Endothelial cell of umbilical vein (primary cell): ENCODE measurements around the gene NXPE1. TPM values are rescaled to one million over a fixed set of nuclear protein-coding genes. Genes with fewer than 3 reads are reported as not detected.

Experiments used
- BruUV-seq: library from RNA; stranded (reverse); fragments of 400-500 nt; replicated peaks from 2 replicates; lab custom pipeline; 2021; lab: Mats Ljungman, UMichigan
- CTCF ChIA-PET: fragments of 300-600, 350-600 bp; sonication (Branson Sonifier 250); formaldehyde crosslinking; loops from one replicate; lab custom pipeline; 2021; ENCODE audit warnings: antibody characterized with exemption, inconsistent platforms; lab: Charles Lee
- POLR2A ChIA-PET: fragments of 300-600, 350-600 bp; sonication (Branson Sonifier 250); formaldehyde crosslinking; loops from one replicate; lab custom pipeline; 2021; ENCODE audit warnings: antibody characterized with exemption, inconsistent platforms; lab: Charles Lee
- DNase-seq: peaks from one replicate; pipeline ENCODE4 v3.0.0-alpha.2; 2011; ENCODE audit warnings: low read depth, low spot score
- FAIRE-seq: peaks from 2 replicates; lab custom pipeline; 2011; peaks lifted over from hg19 to GRCh38; lab: Jason Lieb, UNC
- H2AFZ ChIP-seq: 2 replicates; pipeline ENCODE4 v1.6.0; 2012; ENCODE audit warnings: low read depth, low read length, control low read depth, inconsistent platforms
- H3K27ac ChIP-seq: 2 replicates; pipeline ENCODE4 v1.5.1; 2011; ENCODE audit warnings: low read depth, mild to moderate bottlenecking, control low read depth, low read length, moderate library complexity; ENCODE audit not compliant: insufficient read depth
- H3K27me3 ChIP-seq, 2 experiments: 2 replicates each; pipeline versions ENCODE4 v1.6.0 to v1.6.1; 2011; ENCODE audit warnings: low read length in 2 of 2, mixed read lengths in 1 of 2; ENCODE audit not compliant: control insufficient read depth in 2 of 2, insufficient read depth in 2 of 2
- H3K36me3 ChIP-seq, 2 experiments: 2 replicates in 1 of 2; 3 replicates in 1 of 2; pipeline ENCODE4 v1.5.1; 2011; ENCODE audit warnings: low read length in 2 of 2, mild to moderate bottlenecking in 1 of 2, moderate library complexity in 1 of 2; ENCODE audit not compliant: control insufficient read depth in 2 of 2, insufficient read depth in 2 of 2; ENCODE audit errors: extremely low read depth in 1 of 2
- H3K4me1 ChIP-seq: 3 replicates; pipeline ENCODE4 v1.5.1; 2011; ENCODE audit warnings: mild to moderate bottlenecking, low read length; ENCODE audit not compliant: control insufficient read depth, insufficient read depth; ENCODE audit errors: extremely low read depth
- H3K4me2 ChIP-seq: 2 replicates; pipeline ENCODE4 v1.6.1; 2011; ENCODE audit warnings: low read length, control low read depth, mixed read lengths; ENCODE audit not compliant: insufficient read depth
- H3K4me3 ChIP-seq, 3 experiments: fragments of 200-600 bp in 1 of 3; sonication (generic), shearing (Covaris generic) in 1 of 3; replicated peaks in 1 of 3; 2 replicates each; pipeline ENCODE4 v1.5.1; 2011 to 2016; ENCODE audit warnings: control low read depth in 3 of 3, low read length in 3 of 3, mild to moderate bottlenecking in 2 of 3, inconsistent platforms in 1 of 3, low read depth in 1 of 3, moderate library complexity in 1 of 3; ENCODE audit not compliant: insufficient read depth in 1 of 3
- H3K79me2 ChIP-seq: 2 replicates; pipeline ENCODE4 v1.6.0; 2012; ENCODE audit warnings: low read length, inconsistent platforms; ENCODE audit not compliant: control insufficient read depth, insufficient read depth
- H3K9ac ChIP-seq: replicated peaks from 2 replicates; pipeline ENCODE3; 2011; ENCODE audit warnings: low read length, control low read depth; ENCODE audit not compliant: insufficient read depth; ENCODE audit errors: extremely low read depth
- H3K9me1 ChIP-seq: replicated peaks from 3 replicates; pipeline ENCODE4 v1.6.0; 2011; ENCODE audit warnings: mild to moderate bottlenecking, low read length; ENCODE audit not compliant: control insufficient read depth, insufficient read depth; ENCODE audit errors: extremely low read depth
- H3K9me3 ChIP-seq: replicated peaks from 2 replicates; pipeline ENCODE4 v1.5.1; 2012; ENCODE audit warnings: low read length, inconsistent platforms; ENCODE audit not compliant: control insufficient read depth, insufficient read depth
- H4K20me1 ChIP-seq: replicated peaks from 2 replicates; pipeline ENCODE3; 2011; ENCODE audit warnings: mild to moderate bottlenecking, low read length; ENCODE audit not compliant: control insufficient read depth, insufficient read depth; ENCODE audit errors: extremely low read depth
- EZH2 ChIP-seq: IDR thresholded peaks from 2 replicates; pipeline ENCODE4 v1.6.1; 2012; ENCODE audit warnings: borderline replicate concordance, low read depth, mild to moderate bottlenecking, moderate library complexity, low read length, inconsistent platforms; ENCODE audit not compliant: severe bottlenecking
- GATA2 ChIP-seq: IDR thresholded peaks from 2 replicates; pipeline ENCODE4 v1.7.0; 2011; ENCODE audit warnings: low read depth, mild to moderate bottlenecking, moderate library complexity, mixed read lengths, low read length; ENCODE audit not compliant: insufficient read length, insufficient read depth
- MYC ChIP-seq: IDR thresholded peaks from one replicate; pipeline ENCODE4 v1.6.1; 2011; ENCODE audit warnings: mild to moderate bottlenecking, low read depth, low read length
- dilution Hi-C: fragments of 300-500 bp; cut with MboI; formaldehyde crosslinking; loops from one replicate; pipeline ENCODE4 v1.15.0; 2019; ENCODE audit warnings: low sequenced_read_pairs; ENCODE audit not compliant: extremely low pct_ligation_motif_present
- intact Hi-C: fragments of 100-400 bp; cut with micrococcal nuclease; formaldehyde crosslinking; loops from one replicate; pipeline ENCODE4 v1.10.0; 2022
- polyA plus RNA-seq, 4 experiments: library from polyadenylated mRNA; depleted of rRNA in 3 of 4; stranded (reverse) in 3 of 4; unstranded in 1 of 4; fragments of >200 nt; gene quantifications; 2 replicates each; pipeline versions ENCODE4 v1.2.1 to v1.2.3, GENCODE V29; 2011 to 2012; ENCODE audit warnings: missing spikeins in 1 of 4
- total RNA-seq: library from RNA; stranded (reverse); gene quantifications from 2 replicates; pipeline ENCODE4 v1.2.3, GENCODE V29; 2021
- TF ChIP-seq, protein P1 (sequence below), 2 donors: IDR thresholded peaks; 1 replicate in 1 of 2; 2 replicates in 1 of 2; pipeline ENCODE4 v1.5.1; 2011; ENCODE audit warnings: low read length in 2 of 2, mild to moderate bottlenecking in 2 of 2, moderate library complexity in 2 of 2, control low read depth in 1 of 2, inconsistent platforms in 1 of 2, low read depth in 1 of 2; ENCODE audit not compliant: insufficient read depth in 1 of 2; ENCODE audit errors: extremely low read depth in 1 of 2

The NXPE1 gene
- total and polyA plus RNA-seq, 2 donors (not counting 3 experiments of a cell fraction or from before 2014, with no cell fraction given) = not detected

DNA sequence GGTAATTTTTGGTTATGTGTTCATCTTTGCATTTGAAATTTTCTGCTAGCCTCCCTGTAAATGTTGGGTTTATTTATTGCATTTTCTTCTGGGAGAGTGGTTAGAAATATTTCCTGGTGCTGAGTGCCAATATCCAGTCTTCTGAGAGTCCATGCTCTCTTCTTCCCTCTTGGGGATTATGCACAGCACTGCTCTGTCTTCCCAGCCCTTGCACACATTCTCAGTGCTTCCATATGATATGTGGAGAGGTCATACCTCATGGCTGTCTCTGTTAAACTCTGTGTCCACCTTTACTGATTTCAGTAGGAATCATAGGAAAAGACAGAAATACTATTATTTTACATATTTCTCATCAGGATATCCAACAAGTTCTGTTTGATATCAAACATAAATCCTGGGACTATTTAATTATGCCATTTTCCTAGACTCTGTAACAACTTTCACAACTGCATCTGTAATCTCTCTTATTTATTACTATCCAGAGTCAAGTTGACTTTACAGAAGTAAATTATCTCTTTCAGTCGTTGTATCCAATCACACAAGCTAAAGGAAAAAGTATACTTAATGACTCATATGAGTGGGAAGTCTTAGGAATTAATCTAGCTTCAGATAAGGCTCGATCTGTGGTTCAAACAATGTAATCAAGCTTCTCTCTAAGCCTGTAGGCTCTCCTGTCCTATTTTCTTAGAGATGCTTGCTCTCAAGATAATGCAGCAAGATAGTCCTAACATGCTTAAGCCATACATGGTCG is 2.7 kb upstream of the NXPE1 start:
- H3K27ac ChIP-seq = peak overlapping the region; percentile 35
- peak; percentile 29 for TF ChIP-seq GATA2
- no peak for TF ChIP-seq MYC
- no peak for TF ChIP-seq EZH2
- TF ChIP-seq, protein P1, sequence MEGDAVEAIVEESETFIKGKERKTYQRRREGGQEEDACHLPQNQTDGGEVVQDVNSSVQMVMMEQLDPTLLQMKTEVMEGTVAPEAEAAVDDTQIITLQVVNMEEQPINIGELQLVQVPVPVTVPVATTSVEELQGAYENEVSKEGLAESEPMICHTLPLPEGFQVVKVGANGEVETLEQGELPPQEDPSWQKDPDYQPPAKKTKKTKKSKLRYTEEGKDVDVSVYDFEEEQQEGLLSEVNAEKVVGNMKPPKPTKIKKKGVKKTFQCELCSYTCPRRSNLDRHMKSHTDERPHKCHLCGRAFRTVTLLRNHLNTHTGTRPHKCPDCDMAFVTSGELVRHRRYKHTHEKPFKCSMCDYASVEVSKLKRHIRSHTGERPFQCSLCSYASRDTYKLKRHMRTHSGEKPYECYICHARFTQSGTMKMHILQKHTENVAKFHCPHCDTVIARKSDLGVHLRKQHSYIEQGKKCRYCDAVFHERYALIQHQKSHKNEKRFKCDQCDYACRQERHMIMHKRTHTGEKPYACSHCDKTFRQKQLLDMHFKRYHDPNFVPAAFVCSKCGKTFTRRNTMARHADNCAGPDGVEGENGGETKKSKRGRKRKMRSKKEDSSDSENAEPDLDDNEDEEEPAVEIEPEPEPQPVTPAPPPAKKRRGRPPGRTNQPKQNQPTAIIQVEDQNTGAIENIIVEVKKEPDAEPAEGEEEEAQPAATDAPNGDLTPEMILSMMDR (IDR thresholded peaks at IDR 0.05; ENCODE audit: extremely low read depth in 1 of 2, insufficient read depth in 1 of 2, low read depth in 1 of 2, low read length in 2 of 2) = no peak
- intact Hi-C loops (loop anchor here (2.0 to 10.0 kb wide), 2 partner anchors 124 to 278 kb away; partner anchors contain the start of gene REXO2), dilution Hi-C loops (no loop called here)
- H3K79me2 ChIP-seq = no peaks in the 10 kb centered on the region
- H3K9me3 ChIP-seq = no peaks in the 10 kb centered on the region
- no peaks in the 10 kb centered on the region for H3K27me3 ChIP-seq
- H3K9ac ChIP-seq = peak overlapping the region; percentile 4
- no peaks in the 10 kb centered on the region for H3K36me3 ChIP-seq
- DNase-seq = peak; percentile 44
- H2AFZ ChIP-seq = no peak overlapping the region
- H4K20me1 ChIP-seq = no peaks in the 10 kb centered on the region
- FAIRE-seq = no peak
- peak overlapping the region in 1 of 3 experiments; percentile 23 for H3K4me3 ChIP-seq
- CTCF ChIA-PET = interaction anchor here (1.5 kb wide), 1 partner anchor 245 kb away, joined by 3 read pairs; no protein-coding TSS in a partner anchor
- BruUV-seq = no TSS peak
- peaks cover 20% of the 10 kb centered on the region for H3K4me1 ChIP-seq
- POLR2A ChIA-PET = no interaction called here
- H3K9me1 ChIP-seq = no peaks in the 10 kb centered on the region
- H3K4me2 ChIP-seq = peak overlapping the region; percentile 87
